Vagina (tissue), 2 donors: ENCODE results near the gene SIK2.
A peak's percentile ranks its signal among the peaks of the same experiment; 100 is the strongest.

ENCODE experiments used
- POLR2A ChIP-seq, 2 donors: fragments of 450-650 bp; IDR thresholded peaks; one replicate each; pipeline ENCODE4 v1.6.1; 2017; ENCODE audit warnings: antibody characterized with exemption in 2 of 2, mild to moderate bottlenecking in 2 of 2, moderate library complexity in 2 of 2
- POLR2AphosphoS5 ChIP-seq, 2 donors: sonication (generic); formaldehyde crosslinking; IDR thresholded peaks; one replicate each; pipeline ENCODE4 v1.9.0; 2017; ENCODE audit warnings: antibody characterized with exemption in 2 of 2, mild to moderate bottlenecking in 2 of 2, low read depth in 1 of 2; ENCODE audit not compliant: insufficient read depth in 1 of 2

- TF ChIP-seq POLR2AphosphoS5 (IDR thresholded peaks at IDR 0.05; ENCODE audit: insufficient read depth in 1 of 2, low read depth in 1 of 2) (peak in 1 of 2 donors; percentile 31), POLR2A (IDR thresholded peaks at IDR 0.05) (no peak)
Measured at GRCh38 chr11:111557425-111558111, 44.7 kb upstream of the SIK2 start.
